GM12892 (cell line): ENCODE results near the gene KRTAP5-9.
"Not testable (repeated sequence)": the region's sequence is repeated elsewhere in the genome, so short reads cannot be mapped to it uniquely, and the experiment has no call there.

Source experiments
- DNase-seq: peaks from one replicate; pipeline ENCODE4 v3.0.0; 2011; ENCODE audit not compliant: insufficient read length
- FAIRE-seq: peaks from 2 replicates; lab custom pipeline; 2011; peaks lifted over from hg19 to GRCh38; lab: Jason Lieb, UNC
- POLR2A ChIP-seq: IDR thresholded peaks from 2 replicates; pipeline ENCODE4 v1.6.1; 2011; ENCODE audit warnings: low read depth, low read length, control low read depth
- POLR2AphosphoS5 ChIP-seq: IDR thresholded peaks from 2 replicates; pipeline ENCODE4 v1.6.1; 2011; ENCODE audit warnings: low read depth, low read length, control low read depth
- TAF1 ChIP-seq: IDR thresholded peaks from 2 replicates; pipeline ENCODE4 v1.6.1; 2011; ENCODE audit warnings: low read depth, mild to moderate bottlenecking, control low read depth, low read length, borderline replicate concordance

Gene KRTAP5-9

DNA sequence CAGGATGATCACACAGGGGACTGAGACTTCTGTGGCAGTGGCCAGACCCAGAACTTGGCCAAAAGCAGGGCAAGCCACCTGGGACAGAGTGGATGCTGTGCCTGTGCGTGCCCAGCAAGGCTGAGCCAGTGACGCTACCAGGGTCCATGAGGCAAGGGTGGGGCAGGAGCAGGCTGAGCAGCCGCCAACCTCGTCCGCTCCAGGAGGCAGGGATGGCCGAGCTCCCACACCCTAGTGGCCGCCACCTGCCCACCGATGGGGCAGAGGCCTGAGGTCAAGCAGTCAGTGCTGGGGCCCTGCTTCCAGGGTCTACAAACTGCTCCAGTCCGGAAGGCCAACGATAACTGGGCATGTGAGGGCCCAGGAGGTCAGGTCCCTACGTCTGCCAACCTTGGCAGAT, 7.3 kb downstream of the KRTAP5-9 start:
- FAIRE-seq: no peak

GRCh38 chr11:71556018-71556417, 7.8 kb downstream of the KRTAP5-9 start:
- no peak for FAIRE-seq
- TF ChIP-seq POLR2AphosphoS5: no peak
- no peak for TF ChIP-seq TAF1
- TF ChIP-seq POLR2A: no peak
- no peak for DNase-seq

More for the DNA sequence above, 7.3 kb downstream of the KRTAP5-9 start:
- TF ChIP-seq POLR2A (no peak), POLR2AphosphoS5 (no peak), TAF1 (no peak)
- DNase-seq: no peak

GRCh38 chr11:71557257-71557656, 9.0 kb downstream of the KRTAP5-9 start:
- no peak for TF ChIP-seq TAF1
- no peak for TF ChIP-seq POLR2AphosphoS5
- no peak for TF ChIP-seq POLR2A
- FAIRE-seq (no peak), DNase-seq (no peak)

GRCh38 chr11:71558996-71559395, 10.8 kb downstream of the KRTAP5-9 start:
- DNase-seq: no peak
- TF ChIP-seq TAF1 (no peak), POLR2AphosphoS5 (no peak), POLR2A (no peak)
- FAIRE-seq: no peak

GRCh38 chr11:71562120-71562519, 13.9 kb downstream of the KRTAP5-9 start:
- no peak for FAIRE-seq
- no peak for TF ChIP-seq POLR2AphosphoS5
- no peak for TF ChIP-seq TAF1
- TF ChIP-seq POLR2A: no peak

GRCh38 chr11:71563406-71563805, 15.2 kb downstream of the KRTAP5-9 start:
- DNase-seq (peak; percentile 45), FAIRE-seq (peak; percentile 81)
- TF ChIP-seq POLR2A (no peak), TAF1 (no peak), POLR2AphosphoS5 (no peak)

More at GRCh38 chr11:71562120-71562519, 13.9 kb downstream of the KRTAP5-9 start:
- no peak for DNase-seq

- no peak for FAIRE-seq
- DNase-seq: no peak
Observed at GRCh38 chr11:71564430-71564829, 16.2 kb downstream of the KRTAP5-9 start.

DNA sequence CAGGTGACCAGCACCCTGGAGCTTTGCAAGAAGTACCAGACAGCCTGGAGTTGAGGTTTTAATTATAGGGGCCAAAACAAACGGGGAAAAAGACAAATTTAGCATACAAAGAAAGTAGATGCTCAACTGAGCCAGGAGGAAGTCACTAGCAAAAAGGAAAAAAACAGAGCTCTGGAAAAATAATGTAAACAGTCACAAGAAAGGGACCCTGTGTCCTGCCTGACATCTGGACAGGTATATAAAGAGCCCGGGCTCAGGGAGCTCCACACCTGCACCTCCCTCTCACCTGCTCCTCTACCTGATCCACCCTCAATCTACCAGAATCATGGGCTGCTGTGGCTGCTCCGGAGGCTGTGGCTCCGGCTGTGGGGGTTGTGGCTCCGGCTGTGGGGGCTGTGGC, 17.0 kb downstream of the KRTAP5-9 start, which contains the start of gene KRTAP5-10:
Gene KRTAP5-10, plus strand, starts transcription at position 301 of the 400 bp plus-strand sequence. Its CDS starts 25 bp downstream, at position 326.
- TF ChIP-seq TAF1 (no peak), POLR2A (no peak), POLR2AphosphoS5 (no peak)
- no peak for FAIRE-seq
- no peak for DNase-seq

More at GRCh38 chr11:71564430-71564829, 16.2 kb downstream of the KRTAP5-9 start:
- no peak for TF ChIP-seq TAF1
- no peak for TF ChIP-seq POLR2A
- TF ChIP-seq POLR2AphosphoS5: no peak

DNA sequence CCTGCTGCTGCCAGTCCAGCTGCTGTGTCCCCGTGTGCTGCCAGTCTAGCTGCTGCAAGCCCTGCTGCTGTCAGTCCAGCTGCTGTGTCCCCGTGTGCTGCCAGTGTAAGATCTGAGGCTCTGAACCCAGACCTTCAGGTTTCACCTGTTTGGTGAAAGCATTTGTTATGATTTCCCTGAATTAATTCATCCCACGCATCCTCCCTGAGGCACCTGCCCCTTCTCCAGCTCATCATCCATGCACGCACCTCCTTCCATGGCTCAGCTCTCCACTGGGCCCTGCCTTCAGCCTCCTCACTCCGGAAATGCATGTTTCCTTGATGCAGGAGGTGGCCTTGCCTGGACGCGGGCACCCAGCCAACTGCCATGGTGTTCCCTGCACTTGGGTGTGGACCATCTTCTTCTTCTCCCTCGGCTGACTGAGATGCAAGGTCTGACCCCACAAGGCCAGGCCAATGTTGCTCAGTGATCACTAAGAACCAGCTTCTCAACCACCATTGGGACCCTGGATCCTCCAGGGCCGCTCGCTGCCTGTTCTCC, 17.9 kb downstream of the KRTAP5-9 start:
- DNase-seq: no peak
- no peak for FAIRE-seq
- no peak for TF ChIP-seq TAF1
- TF ChIP-seq POLR2A: no peak
- TF ChIP-seq POLR2AphosphoS5: no peak

DNA sequence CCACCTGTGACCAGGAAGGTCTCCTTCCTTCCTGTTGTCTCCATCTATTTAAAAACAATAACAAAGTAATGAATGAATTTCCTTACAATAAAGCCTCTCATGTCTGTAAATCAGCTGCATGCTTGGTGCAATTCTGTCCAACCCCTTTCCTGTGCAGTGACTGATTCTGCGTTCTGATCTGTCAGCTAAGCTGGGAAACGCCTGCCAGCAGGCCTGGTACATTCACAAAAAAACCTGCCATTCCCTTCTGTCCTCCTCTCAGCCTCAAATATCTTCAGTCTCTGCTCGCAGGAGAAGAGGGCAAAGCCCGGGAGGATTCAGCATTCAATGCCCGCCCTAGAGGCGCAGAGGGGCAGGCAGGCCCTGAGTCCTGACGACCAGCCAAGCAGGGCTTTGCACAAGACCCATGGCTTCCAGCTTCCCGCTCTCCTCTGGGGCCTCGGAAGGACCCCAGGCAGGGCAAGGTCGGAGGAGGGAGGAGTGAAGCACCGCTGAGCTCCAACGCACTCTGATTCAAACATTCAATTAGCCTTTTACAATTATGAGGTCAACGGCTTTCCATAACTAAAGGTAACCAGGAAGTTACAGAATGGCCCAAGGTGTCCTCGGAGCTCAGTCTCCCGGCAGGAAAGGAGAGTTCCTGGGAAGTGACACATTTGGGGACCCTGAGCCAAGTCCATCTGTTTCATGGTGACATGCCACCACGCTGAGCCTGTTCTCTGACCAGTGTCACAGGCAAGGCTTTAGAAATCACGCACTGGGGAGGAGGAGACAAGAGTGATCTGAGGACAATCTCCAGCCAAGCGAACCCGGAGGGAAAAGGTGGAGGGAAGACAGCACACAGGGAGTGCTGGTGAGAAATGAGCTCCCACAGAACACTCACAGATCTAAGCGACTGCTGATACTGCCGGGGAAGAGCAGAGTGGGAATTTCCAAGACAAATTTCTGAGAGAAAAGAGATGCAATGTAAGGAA, 18.7 kb downstream of the KRTAP5-9 start:
- not testable (repeated sequence) for FAIRE-seq, DNase-seq

GRCh38 chr11:71567633-71568032, 19.4 kb downstream of the KRTAP5-9 start:
- not testable (repeated sequence) for DNase-seq, FAIRE-seq

GRCh38 chr11:71568704-71569349, 20.6 kb downstream of the KRTAP5-9 start:
- no peak for TF ChIP-seq POLR2AphosphoS5
- no peak for TF ChIP-seq TAF1
- no peak for TF ChIP-seq POLR2A
- FAIRE-seq (no peak), DNase-seq (no peak)

GRCh38 chr11:71571101-71571850, 23.1 kb downstream of the KRTAP5-9 start:
- DNase-seq, FAIRE-seq: not testable (repeated sequence)
